HL-60 (cell line): ENCODE results near the gene TNFRSF12A.
A peak's percentile ranks its signal among the peaks of the same experiment; 100 is the strongest.

Experiments
- DNase-seq, 2 experiments: peaks; one replicate each; pipeline ENCODE4 v3.0.0-alpha.2; 2010 to 2020; ENCODE audit warnings: low read depth in 1 of 2, low spot score in 1 of 2
- H3K27ac ChIP-seq: fragments of 250-450 bp; sonication (Bioruptor Pico); replicated peaks from 2 replicates; pipeline ENCODE4 v1.5.1; 2020; ENCODE audit warnings: mild to moderate bottlenecking, moderate library complexity
- H3K27me3 ChIP-seq: fragments of 250-450 bp; sonication (Bioruptor Pico); 2 replicates; pipeline ENCODE4 v1.5.1; 2021; ENCODE audit warnings: mild to moderate bottlenecking, moderate library complexity; ENCODE audit not compliant: insufficient read depth, poor library complexity, severe bottlenecking
- H3K4me3 ChIP-seq: replicated peaks from 2 replicates; pipeline ENCODE4 v1.5.1; 2011; ENCODE audit warnings: mild to moderate bottlenecking, control low read depth, low read length; ENCODE audit not compliant: insufficient read depth
- GABPA ChIP-seq: IDR thresholded peaks from 2 replicates; pipeline ENCODE4 v1.6.1; 2012; ENCODE audit warnings: low read depth
- POLR2AphosphoS5 ChIP-seq: IDR thresholded peaks from 2 replicates; pipeline ENCODE4 v1.6.1; 2012; ENCODE audit warnings: low read depth
- REST ChIP-seq: IDR thresholded peaks from 2 replicates; pipeline ENCODE4 v1.6.1; 2012; ENCODE audit warnings: low read depth; ENCODE audit not compliant: insufficient replicate concordance
- SPI1 ChIP-seq: IDR thresholded peaks from 2 replicates; pipeline ENCODE4 v1.6.1; 2012; ENCODE audit warnings: low read depth, mild to moderate bottlenecking, borderline replicate concordance
- TF ChIP-seq, protein P1 (sequence below): IDR thresholded peaks from one replicate; pipeline ENCODE4 v1.5.1; 2011; ENCODE audit warnings: low read length, control low read depth, inconsistent platforms; ENCODE audit not compliant: insufficient read depth

TNFRSF12A gene

DNA sequence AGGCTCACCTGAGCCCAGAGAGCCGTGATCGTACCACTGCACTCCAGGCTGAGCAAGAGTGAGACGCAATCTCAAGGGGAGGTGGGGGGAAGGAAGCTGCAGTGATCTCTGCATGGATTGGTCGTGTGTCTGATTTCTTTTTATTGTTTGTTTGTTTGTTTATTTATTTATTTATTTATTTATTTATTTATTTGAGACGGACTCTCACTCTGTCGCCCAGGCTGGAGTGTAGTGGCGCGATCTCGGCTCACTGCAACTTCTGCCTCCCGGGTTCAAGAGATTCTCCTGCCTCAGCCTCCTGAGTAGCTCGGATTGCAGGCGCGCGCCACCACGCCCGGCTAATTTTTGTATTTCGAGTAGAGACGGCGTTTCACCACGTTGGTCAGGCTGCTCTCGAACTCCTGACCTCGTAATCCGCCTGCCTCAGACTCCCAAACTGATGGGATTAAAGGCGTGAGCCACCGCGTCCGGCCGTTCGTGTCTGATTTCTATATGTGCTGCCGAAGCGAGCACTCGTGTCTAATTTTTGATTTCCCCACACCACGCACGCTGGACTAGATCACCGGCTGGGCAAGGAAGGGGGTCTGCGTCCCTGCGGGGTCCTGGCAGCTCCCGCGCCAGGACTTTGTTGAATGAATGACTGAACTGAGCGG lies 448 bp upstream of the TNFRSF12A start:
- Histone ChIP-seq H3K27me3 (no peaks in the 10 kb centered on the region), H3K4me3 (peak overlapping the region; percentile 70), H3K27ac (peak overlapping the region; percentile 31)
- TF ChIP-seq REST: no peak
- TF ChIP-seq, protein P1, sequence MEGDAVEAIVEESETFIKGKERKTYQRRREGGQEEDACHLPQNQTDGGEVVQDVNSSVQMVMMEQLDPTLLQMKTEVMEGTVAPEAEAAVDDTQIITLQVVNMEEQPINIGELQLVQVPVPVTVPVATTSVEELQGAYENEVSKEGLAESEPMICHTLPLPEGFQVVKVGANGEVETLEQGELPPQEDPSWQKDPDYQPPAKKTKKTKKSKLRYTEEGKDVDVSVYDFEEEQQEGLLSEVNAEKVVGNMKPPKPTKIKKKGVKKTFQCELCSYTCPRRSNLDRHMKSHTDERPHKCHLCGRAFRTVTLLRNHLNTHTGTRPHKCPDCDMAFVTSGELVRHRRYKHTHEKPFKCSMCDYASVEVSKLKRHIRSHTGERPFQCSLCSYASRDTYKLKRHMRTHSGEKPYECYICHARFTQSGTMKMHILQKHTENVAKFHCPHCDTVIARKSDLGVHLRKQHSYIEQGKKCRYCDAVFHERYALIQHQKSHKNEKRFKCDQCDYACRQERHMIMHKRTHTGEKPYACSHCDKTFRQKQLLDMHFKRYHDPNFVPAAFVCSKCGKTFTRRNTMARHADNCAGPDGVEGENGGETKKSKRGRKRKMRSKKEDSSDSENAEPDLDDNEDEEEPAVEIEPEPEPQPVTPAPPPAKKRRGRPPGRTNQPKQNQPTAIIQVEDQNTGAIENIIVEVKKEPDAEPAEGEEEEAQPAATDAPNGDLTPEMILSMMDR: no peak
- DNase-seq: no peak

DNA sequence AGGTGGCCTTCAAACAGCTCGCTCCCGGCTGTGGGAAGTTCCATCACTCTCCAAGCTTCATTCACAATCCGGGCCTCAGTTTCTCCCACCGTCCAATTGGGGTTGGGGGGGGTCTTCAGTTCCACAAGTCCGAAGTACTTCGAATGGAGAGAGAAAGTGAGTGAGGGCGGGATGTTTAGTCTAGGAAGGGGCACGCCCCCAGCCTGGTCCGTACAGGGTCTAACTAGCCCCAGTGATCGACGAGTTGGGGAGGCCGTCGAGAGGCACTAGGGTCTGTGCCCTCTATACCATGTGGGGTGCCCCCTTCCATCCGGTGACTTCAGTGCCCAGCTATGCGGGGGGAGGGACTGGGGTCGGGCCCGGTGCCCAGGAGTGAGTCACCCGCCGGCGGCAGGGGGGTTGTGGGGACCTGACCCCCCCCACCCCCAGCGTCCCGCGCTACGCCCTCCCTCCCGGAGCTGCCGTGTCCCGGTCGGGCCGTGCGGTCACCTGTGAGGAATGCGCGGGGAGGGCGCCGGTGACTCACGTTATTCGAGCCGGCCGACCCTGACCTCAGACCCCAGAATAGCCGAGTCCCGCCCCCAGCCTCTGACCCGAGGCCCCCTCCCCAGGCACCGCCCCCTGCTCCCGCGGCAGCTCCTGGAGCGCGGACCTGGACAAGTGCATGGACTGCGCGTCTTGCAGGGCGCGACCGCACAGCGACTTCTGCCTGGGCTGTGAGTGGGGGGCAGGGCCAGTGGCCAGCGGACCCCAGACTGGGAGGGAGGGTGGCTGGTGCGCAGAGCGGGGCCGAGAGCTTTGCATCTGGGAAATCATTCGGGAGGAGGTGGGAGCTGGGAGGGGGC lies 658 bp downstream of the TNFRSF12A start:
- DNase-seq: peak in 1 of 2 experiments; percentile 15
- Histone ChIP-seq H3K27ac (peak overlapping the region; percentile 72), H3K4me3 (peak overlapping the region; percentile 70), H3K27me3 (no peaks in the 10 kb centered on the region)
- TF ChIP-seq, protein P1: no peak
- no peak for TF ChIP-seq SPI1
- TF ChIP-seq REST: no peak
- no peak for TF ChIP-seq POLR2AphosphoS5
- TF ChIP-seq GABPA: no peak

DNA sequence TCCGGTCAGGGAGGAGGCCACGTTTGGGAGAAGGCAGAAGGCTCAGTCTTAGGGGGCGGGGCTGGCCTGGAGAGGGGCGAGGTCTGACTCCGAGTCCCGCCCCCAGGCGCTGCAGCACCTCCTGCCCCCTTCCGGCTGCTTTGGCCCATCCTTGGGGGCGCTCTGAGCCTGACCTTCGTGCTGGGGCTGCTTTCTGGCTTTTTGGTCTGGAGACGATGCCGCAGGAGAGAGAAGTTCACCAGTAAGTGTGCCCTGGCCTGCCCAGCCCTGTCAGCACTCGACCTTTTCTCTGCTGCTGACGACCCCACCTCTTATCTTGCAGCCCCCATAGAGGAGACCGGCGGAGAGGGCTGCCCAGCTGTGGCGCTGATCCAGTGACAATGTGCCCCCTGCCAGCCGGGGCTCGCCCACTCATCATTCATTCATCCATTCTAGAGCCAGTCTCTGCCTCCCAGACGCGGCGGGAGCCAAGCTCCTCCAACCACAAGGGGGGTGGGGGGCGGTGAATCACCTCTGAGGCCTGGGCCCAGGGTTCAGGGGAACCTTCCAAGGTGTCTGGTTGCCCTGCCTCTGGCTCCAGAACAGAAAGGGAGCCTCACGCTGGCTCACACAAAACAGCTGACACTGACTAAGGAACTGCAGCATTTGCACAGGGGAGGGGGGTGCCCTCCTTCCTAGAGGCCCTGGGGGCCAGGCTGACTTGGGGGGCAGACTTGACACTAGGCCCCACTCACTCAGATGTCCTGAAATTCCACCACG lies 1.5 kb downstream of the TNFRSF12A start:
- no peak for TF ChIP-seq REST
- TF ChIP-seq, protein P1: peak; percentile 11
- peak overlapping the region; percentile 70 for H3K4me3 ChIP-seq
- H3K27ac ChIP-seq: peak overlapping the region; percentile 72
- no peaks in the 10 kb centered on the region for H3K27me3 ChIP-seq
- DNase-seq: peak; percentile 71 to 78
